Transverse colon (tissue), 3 donors: ENCODE results near the gene C1orf159.

ENCODE experiments used
- CTCF ChIP-seq, 5 experiments: fragments of 200-600 bp in 3 of 5; fragments of 450-650 bp in 2 of 5; sonication (generic) in 3 of 5; IDR thresholded peaks; 1 replicate in 2 of 5; 2 replicates in 3 of 5; pipeline ENCODE4 v1.5.1; 2016 to 2017; ENCODE audit warnings: antibody characterized with exemption in 5 of 5, inconsistent platforms in 3 of 5, mild to moderate bottlenecking in 2 of 5, moderate library complexity in 1 of 5
- EP300 ChIP-seq: sonication (generic); formaldehyde crosslinking; IDR thresholded peaks from one replicate; pipeline ENCODE4 v1.6.1; 2017; ENCODE audit warnings: antibody characterized with exemption, low read depth
- POLR2A ChIP-seq: fragments of 450-650 bp; IDR thresholded peaks from one replicate; pipeline ENCODE4 v1.6.1; 2016; ENCODE audit warnings: antibody characterized with exemption, mild to moderate bottlenecking, moderate library complexity

- TF ChIP-seq CTCF (IDR thresholded peaks at IDR 0.05) (no peak), EP300 (no peak), POLR2A (no peak)
Observed at GRCh38 chr1:1100296-1100695, 15.6 kb downstream of the C1orf159 start.
